Measurements from ENCODE around the gene IER3.

IER3 gene, protein sequence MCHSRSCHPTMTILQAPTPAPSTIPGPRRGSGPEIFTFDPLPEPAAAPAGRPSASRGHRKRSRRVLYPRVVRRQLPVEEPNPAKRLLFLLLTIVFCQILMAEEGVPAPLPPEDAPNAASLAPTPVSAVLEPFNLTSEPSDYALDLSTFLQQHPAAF

DNA sequence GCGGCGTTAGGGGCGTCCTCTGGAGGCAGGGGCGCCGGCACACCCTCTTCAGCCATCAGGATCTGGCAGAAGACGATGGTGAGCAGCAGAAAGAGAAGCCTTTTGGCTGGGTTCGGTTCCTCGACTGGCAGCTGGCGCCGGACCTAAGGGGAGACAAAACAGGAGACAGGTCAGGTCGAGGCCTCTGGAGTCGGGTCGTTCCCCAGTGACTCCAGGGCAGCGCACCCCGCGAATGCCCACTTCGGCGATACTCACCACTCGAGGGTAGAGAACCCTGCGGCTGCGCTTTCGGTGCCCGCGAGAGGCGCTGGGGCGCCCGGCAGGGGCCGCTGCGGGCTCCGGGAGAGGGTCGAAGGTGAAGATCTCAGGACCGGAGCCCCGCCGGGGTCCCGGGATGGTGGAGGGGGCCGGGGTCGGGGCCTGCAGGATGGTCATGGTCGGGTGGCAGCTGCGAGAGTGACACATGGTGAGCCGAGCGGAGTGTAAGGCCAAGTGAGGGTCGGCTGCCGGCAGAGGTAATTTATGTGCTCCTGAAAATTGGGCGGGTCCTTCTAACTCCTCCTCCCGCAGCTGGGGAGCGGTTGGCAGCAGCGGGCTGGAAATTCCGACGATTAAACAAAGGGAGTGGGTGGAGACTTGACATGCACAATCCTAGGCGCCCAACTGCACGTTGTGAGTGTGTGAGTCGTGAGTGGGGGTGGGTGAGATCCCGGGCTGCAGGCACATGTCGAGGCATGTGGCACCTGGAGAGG, at the start of gene IER3:
Gene IER3, minus strand, starts transcription at position 494 of the 752 bp plus-strand sequence. Its CDS starts 29 bp downstream, at position 465.
- DNase-seq (ENCODE audit: low spot score): peak; percentile 75

DNA sequence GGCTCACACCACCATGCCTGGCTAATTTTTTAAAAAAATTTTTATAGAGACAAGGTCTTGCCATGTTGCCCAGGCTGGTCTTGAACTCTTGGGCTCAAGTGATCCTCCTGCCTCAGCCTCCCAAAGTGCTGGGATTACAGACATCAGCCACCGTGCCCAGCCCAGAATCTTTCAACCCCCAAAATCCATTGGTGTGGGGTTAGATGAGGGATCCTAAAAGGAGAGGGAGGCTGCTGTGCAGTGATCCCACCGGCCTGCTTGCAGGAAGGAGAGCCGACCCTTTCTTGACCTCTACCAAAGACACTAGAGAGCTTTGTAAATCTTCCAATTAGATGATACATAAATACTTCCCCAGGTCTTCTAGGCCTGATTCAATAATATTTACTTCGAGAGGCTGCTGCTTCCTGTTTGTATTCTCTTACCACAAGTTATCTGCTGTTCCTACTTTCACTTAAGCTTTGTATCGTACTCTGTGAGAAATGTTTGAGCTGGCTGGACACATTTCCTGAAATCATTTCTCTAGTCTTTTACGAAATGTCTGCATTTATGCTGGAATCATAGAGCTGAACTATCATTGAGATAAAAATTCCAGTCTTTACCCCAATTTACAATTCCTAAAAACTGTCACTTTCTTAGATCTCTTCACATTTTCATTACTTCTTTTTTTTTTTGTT, 49.3 kb upstream of the IER3 start:
- DNase-seq (ENCODE audit: low spot score): no peak

DNA sequence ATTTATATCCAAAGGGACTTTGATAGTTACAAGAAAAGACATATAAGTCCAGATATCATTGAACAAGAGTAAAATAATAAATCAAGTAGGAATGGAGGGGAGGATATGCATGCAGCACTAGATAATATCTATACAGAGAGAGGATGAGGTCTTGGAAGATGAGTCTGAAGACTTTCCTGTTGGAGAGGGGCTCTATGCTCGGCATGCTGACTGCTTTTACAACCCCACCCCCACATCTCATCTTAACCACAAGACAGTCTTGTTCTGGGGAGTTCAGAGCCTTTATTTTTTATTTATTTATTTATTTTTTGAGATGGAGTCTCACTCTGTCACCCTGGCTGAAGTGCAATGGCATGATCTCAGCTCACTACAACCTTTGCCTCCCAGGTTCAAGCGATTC, 48.4 kb upstream of the IER3 start:
- DNase-seq (ENCODE audit: low spot score): no peak

DNA sequence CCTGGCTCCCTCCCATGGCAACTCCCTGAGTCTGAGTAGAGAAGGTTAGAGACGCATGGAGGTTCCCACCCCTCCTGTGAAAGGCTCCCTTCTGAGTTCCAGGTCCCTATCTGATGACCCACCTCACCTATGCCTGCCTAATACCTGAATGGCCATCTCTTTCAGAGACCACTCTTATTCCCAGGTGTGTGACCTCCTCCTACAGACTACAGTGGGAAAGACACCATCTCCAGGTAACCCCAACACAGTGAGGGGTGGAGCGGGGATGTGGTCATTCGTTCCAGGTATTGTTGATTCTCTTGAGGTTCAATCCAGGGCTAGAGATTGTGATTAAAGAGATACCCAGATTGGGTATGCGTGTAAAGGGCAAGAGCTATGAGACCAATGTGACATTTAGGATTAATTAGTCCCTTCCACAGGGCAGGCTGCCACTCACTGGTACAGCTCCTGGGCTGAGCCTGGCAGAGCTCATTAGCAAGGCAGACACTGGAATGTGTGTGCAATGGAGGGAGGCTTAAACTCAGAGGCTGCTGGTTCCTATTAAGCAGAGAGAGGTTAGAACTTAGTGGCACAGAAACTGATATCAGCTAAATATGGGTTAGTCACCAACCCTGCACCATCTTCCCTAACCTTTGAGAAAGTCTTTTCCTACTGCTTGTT, 46.5 kb upstream of the IER3 start:
- no peak for DNase-seq (ENCODE audit: low spot score)

DNA sequence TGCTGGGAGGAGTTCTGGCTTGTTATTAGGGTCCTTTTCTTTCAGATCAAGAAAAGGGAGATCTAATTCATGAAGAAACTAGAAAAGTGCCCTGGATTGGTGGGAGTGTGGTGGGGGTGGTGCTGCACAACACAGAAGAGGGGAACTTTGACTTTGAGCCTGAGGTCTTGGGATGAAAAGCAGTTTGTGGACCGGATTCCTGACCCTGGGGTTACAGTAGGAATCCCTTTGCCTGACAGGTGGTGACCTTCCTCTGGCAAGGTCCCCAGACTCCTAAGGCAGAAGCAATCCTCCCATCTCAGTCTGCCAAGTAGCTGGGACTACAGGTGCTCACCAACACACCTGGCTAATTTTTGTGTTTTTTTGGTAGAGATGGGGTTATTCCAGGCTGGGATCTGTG, 45.3 kb upstream of the IER3 start:
- DNase-seq (ENCODE audit: low spot score): no peak

DNA sequence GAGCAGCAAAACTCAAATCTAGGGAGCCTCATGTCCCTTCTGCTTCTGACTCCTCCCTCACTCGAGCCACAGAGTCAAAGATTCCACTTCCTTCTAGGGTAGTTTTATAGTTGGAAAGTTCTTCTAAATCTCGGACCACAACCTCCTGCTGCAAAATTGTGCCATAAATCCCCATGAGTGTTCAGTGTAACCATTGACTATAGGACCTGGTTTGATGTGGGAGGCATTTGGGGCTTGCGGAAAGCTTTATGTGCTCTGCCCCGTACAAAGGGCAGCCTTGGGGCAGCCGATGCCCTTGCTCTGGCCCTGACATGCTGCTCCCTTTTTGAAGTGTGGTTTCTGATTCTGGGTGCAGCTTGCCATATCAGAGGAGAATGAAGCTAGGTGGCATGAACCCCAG, 43.6 kb upstream of the IER3 start:
- no peak for DNase-seq (ENCODE audit: low spot score)

DNA sequence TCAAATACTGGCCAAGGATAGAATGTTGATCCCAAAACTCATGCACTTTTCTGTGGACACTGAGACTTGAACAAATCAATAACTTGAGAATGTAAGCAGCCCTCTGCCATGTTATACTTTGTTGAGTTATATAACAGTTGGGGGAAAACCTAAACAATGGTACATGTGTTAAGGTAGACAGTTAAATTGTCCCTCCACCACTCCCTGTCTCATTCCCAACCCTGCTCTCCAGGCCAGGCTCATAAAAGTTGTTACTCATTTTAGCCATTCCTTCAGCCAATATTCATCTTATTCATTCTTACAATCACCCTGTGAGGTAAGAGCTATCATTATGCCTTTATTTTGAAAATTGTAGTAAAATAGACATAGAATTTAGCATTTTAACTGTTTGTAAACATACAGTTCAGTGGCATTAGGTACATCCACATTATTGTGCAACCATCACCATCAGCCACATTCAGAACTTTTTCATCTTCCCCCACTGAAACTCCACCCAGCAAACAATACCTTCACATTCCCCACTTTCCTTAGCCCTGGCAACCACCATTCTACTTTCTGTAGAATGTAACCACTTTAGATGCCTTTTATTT, 38.2 kb upstream of the IER3 start:
- DNase-seq (ENCODE audit: low spot score): no peak

DNA sequence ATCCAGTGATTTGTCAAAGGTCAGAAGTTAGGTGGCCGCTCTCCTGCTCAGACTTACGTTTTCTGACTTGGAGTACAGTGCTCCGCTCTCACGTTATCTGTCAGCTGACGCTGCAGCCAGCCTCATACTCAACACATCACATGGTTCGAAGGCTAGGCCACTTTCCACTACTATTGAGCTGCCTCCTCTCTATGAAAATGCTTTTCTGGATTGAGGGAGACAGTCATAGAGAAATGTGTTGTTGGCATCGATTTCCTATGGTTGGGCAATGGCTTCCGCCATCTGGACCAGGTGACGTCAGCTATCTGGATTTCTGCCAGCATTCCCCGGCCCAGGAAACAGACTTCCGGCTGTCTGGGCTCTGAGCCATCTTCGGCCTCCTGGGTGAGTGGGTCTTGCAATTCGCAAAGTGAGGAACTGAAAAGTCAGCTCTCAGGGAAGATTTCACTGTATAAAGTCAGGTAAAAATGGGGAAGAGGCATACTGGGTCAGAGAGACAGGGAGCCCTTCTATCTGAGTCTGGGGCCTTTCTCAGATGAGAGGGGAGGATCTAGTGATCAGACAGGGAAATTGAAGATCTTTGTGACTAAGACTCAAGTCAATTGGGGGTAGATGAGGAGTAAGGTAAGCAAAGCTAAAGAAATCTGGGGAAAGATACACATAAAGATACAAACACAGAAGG, 37.5 kb upstream of the IER3 start:
- no peak for DNase-seq (ENCODE audit: low spot score)

DNA sequence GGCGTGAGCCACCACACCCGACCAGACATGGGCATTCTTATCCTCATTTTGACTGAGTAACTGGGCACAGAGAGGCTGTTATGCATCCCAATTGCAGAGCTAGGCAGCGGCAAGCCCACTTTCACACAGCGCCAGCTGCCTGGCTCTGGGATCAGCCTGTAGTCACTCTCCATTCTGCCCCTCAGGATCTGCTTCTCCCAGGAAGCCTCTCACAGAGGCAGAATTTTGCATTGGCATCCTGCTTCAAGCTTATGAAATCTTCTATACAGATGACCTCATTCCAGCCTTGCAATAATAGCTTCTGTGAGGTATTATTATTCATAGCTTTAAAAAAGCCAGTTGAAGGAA, 37.0 kb upstream of the IER3 start:
- DNase-seq (ENCODE audit: low spot score): no peak

DNA sequence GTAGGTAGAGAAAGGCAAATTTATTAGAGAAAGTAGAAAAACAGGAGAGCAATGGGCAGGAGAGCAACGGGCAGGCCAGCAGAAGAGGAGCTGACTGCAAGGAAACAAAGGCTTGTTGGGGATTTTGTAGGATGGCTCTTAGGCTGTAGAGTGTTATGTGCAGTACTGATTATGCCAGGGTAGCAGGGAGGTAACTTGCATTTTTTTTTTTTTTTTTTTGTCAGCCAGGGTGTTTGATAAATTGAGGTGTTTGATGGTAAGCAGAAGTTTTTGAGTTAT, 36.2 kb upstream of the IER3 start:
- no peak for DNase-seq (ENCODE audit: low spot score)

DNA sequence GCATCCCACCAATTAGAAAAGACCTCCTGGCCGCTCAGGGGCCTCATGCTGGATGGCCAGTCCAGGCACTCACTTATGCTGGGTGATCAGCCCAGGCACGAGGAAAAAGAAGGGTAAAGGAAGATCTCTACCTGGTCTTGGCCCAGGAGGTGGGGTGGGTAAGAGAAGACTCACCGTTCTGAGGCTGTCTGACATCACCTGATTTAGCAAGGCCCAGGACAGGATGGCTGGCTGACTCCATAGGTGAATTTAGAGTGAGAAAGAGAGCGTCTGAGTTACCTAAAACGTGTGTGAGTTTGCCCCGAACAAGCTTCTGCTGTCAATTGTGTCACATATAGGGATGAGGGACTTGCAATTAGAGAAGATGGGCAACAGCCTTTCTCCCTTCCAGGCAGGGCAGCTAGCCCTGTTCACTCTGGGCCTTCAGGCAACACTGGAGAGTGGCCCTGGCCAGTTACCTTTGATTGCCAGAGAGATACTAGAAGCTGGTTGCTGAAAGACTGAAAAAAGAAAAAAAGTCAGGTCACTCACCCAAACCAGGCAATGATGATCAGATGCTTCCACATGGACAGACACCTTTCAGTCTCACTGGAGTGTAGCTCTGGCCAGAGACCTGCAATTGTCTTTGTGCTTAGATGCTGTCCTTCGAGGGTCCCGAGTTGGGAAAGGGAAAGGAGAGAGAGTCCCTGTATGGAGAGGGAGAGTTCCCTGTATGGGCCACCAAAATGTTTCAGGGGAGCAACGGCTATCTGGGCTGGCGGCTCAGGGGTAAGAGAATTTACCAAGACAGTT, 35.7 kb upstream of the IER3 start:
- DNase-seq (ENCODE audit: low spot score): no peak

DNA sequence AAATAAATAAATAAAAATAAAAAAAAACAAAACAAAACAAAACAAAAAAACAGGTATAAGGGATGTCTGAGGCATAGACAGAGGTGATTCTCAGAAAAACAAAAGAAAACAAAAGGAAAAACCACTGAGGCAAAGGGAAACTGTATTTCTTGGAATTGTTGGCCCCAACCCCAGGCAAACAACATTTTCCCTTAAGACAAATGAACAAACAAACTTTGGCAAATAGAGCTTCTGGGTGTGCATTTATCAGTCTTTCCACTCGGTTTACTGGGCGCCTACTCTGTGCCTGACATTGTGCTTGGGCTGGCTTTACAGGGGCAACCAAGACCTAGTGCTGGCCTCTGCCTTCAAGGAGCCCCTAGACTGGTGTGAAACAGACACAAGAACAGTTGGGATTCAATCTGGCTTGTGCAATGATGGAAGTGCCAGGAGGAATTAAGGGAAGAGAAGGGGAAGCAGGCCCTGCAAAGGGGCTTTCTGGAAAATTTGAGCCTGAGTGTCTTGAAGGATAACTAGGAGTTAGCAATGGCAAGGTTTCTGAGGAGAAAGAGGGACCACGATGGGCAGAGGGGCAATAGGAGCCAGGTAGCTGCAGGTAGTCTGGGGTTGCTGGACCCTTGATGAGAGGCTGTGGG, 33.8 kb upstream of the IER3 start:
- no peak for DNase-seq (ENCODE audit: low spot score)

DNA sequence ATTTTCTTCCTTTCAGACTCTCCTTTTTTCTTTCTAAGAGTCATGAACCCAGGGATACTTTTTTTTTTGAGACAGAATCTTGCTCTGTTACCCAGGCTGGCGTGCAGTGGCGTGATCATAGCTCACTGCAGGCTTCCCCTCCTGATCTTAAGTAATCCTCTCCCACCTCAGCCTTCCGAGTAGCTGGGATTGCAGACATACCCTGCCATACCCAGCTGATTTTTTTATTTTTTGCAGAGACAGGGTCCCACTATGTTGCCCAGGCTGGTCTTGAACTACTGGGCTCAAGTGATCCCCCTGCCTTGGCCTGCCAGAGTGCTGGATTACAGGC, 32.8 kb upstream of the IER3 start:
- DNase-seq (ENCODE audit: low spot score): no peak

DNA sequence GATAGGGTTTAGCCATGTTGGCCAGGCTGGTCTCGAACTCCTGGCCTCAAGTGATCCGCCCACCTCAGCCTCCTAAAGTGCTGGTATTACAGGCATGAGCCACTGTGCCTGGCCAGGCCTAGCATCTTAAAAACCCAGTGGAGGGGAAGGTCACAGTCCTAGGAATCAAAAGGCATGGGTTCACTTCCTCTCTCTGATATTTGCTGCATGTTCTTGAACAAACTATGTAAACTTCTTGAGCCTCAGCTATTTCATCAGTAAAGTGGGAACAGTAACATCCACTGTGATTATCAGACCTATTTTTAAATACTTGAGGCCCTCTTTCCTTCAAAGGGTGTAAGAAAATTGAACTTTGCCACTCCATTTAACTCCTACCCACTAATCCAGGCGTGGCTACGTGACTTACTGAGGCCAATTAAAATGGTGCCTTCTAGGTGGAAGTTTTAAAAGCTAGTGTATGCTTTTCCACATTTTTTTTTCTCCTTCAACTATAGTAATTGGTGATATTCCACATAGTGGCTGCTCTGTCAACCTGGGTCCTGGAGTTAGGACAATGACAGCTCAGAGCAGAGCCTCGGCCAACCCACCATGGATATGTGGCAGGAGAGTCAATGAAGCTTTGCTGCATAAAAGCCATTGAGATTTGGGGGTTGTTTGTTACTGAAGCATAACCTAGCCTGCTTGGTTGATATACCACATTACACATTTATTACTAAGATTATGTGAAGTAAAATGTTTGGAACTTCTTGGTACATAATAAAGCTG, 32.2 kb upstream of the IER3 start:
- no peak for DNase-seq (ENCODE audit: low spot score)

DNA sequence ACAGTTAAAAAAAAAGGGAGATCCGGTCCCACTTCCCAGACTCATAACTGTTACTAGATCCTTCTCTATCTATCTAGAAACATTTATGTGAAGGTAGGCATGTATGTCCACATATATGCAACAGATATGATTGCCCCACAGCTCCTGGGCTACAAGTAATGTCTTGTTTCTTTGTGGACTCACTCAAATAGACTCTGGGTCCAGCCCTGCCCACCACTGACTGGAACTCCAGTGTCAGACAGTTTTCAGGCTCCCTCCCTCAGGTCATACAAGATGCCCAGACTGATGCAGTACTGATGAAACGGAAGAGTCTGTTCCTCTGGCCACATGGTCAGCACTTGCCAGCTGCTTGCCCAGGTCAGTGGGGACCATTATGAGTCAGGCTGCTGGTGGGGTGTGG, 30.8 kb upstream of the IER3 start:
- DNase-seq (ENCODE audit: low spot score): no peak

DNA sequence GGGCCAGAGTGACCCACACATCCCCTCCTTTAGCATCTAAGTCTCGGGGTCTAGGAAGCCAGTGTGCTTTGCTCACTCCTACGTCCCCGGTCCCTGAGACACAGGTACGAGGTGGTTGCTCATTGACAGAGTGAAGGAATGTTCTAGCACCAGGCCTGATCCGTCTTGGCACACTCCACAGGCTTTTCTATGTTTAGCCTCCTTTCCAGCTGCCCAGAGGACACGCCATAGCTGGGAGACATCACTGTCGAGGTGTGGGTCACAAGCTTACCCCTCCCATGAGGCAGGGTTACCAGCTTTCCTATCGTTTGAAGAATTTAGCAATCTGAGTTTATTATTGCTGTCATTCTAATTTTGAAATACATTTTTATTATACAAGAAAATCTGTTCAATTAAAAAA, 30.4 kb upstream of the IER3 start:
- no peak for DNase-seq (ENCODE audit: low spot score)

DNA sequence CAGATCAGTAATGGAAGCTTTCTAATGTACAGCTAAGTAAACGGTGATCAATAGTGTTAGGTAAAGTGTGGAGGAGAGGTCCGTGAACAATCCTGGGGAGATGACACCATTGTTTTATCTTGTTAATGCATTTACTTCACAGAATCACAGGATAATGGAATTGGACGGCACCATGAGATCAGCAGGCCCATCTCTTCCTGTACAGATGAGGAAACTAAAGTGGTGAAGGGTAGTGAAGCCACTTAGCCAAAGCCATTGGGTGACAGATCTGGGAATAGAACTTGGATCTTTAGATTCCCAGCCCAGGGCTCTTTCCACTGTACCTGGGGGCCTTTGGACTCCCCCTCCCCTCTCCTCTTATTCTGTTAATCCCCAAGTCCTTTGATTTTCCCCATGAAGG, 26.2 kb upstream of the IER3 start:
- DNase-seq (ENCODE audit: low spot score): no peak

DNA sequence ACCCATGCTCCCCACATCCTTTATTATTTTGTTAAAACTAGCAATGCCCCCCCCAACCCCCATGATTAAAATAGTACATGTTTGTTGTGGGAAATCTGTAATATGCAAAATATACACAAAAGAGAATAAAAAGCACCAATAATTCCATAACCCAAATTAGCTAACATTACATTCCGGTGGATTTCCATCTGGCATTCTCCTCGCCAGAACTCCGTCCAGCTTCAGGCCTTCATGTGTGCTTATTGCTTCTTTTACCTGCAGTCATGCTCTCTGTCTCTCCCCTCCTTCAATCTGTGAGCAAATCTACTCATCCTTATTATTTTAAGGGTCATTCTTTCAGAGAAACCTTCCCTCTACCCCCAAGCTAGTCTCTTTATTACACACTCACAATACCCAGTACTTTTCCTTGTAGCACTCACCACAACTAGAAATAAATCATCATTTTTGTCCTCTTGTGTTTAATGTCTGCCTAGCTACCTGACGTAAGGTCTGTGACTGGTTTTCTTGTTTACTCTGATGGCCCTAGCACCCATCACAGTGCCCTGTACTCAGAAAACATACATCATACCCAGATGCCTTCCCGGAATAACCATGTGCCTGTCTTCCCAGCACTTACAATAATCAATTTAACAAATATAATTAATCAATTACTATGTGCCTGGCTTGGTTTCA, 25.6 kb upstream of the IER3 start:
- DNase-seq (ENCODE audit: low spot score): no peak

DNA sequence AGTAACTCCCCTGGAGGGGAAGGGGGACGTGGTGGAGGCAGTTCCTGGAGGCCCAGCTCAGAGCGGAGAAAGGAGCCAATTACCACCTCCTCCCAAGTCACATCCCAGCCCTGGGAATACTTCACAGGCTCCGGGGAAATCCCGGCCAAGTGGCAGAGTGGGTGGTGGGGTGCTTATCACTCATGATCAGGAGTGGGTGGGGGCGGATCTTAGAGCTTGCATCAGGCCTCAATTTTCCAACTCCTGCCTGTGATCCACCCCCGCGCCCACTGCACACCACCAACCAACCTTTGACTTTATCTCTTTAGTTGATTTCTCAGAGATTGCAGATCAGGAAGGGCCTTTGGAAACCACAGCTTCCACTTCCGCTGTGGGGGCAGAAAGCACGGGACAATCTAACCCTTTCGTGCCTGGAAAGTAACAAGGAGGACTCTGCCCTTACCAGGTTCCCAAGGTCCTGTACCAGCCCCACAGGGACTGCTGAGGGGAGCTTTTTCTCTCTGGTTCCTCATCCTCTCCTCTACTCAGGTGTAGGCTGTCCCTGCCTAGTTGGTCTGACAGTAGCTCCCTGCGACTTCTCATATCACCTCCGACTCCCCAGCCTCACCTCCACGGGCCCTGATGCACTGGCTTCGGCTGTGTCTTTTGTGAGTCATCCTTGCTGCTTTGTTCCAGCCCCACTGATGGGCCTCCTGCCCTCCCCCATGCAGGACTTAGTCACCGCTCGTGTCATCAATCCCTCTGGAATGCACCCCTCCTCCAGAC, 24.9 kb upstream of the IER3 start:
- DNase-seq (ENCODE audit: low spot score): no peak

Data from germinal center (tissue), 1 donor.